Stomach (tissue), 9 donors: ENCODE results near the gene NHLRC1. TPM values are rescaled to one million over a fixed set of nuclear protein-coding genes. Genes with fewer than 3 reads are reported as not detected.

Experiments
- DNase-seq, 2 donors: peaks; one replicate each; pipeline versions ENCODE4 v3.0.0 to v3.0.0-alpha.2; 2013 to 2019
- H3K27ac ChIP-seq, 5 donors: fragments of 200-600 bp in 4 of 5; sonication (generic) in 4 of 5; one replicate each; pipeline ENCODE4 v1.5.1; 2013 to 2019; ENCODE audit warnings: mild to moderate bottlenecking in 1 of 5, moderate library complexity in 1 of 5
- H3K27me3 ChIP-seq, 3 donors: fragments of 200-600 bp; sonication (generic); one replicate each; pipeline ENCODE4 v1.5.1; 2017 to 2019; ENCODE audit warnings: mixed run types in 1 of 3
- H3K36me3 ChIP-seq, 4 donors: fragments of 200-600 bp; sonication (generic); 1 replicate in 3 of 4; 2 replicates in 1 of 4; pipeline ENCODE4 v1.5.1; 2016 to 2019
- H3K4me1 ChIP-seq, 4 donors: fragments of 200-600 bp; sonication (generic); one replicate each; pipeline ENCODE4 v1.5.1; 2016 to 2019
- H3K4me3 ChIP-seq, 4 donors: fragments of 200-600 bp; sonication (generic) in 3 of 4; one replicate each; pipeline ENCODE4 v1.5.1; 2016 to 2019; ENCODE audit warnings: mild to moderate bottlenecking in 1 of 4
- H3K9me3 ChIP-seq, 4 donors: fragments of 200-600 bp; sonication (generic); one replicate each; pipeline ENCODE4 v1.5.1; 2016 to 2019
- EP300 ChIP-seq: sonication (generic); formaldehyde crosslinking; IDR thresholded peaks from one replicate; pipeline ENCODE4 v1.6.1; 2017; ENCODE audit warnings: antibody characterized with exemption
- POLR2A ChIP-seq, 4 donors: fragments of 450-650 bp; IDR thresholded peaks; one replicate each; pipeline ENCODE4 v1.6.1; 2016; ENCODE audit warnings: antibody characterized with exemption in 4 of 4, control low read depth in 2 of 4, mild to moderate bottlenecking in 1 of 4, moderate library complexity in 1 of 4
- POLR2AphosphoS5 ChIP-seq, 3 donors: sonication (generic); formaldehyde crosslinking; IDR thresholded peaks; one replicate each; pipeline ENCODE4 v1.6.1; 2016; ENCODE audit warnings: antibody characterized with exemption in 3 of 3
- WGBS, 5 donors: extraction: QIAGEN DNeasy Blood & Tissue Kit in 3 of 5; methylation state at CpG; one replicate each; pipeline versions ENCODE4 v1.1.5 to v1.1.7; 2013 to 2018; 5-methylcytosine and 5-hydroxymethylcytosine counted together
- intact Hi-C: fragments of 100-400 bp; cut with DNase I; formaldehyde crosslinking; loops from one replicate; pipeline ENCODE4 v1.15.1; 2023; ENCODE audit warnings: low total_unique reads
- polyA plus RNA-seq, 3 donors: library from polyadenylated mRNA; stranded (reverse); fragments of 200-250 nt; gene quantifications; one replicate each; pipeline ENCODE4 v1.2.3, GENCODE V29; 2013
- total RNA-seq, 5 donors: library from RNA; depleted of rRNA; stranded (reverse); fragments of >200 nt; gene quantifications; one replicate each; pipeline versions ENCODE4 v1.1.0 to v1.2.3, GENCODE V29; 2014 to 2016
- TF ChIP-seq, protein P1 (sequence below), 7 experiments: fragments of 450-650 bp in 4 of 7; fragments of 200-600 bp in 3 of 7; sonication (generic) in 3 of 7; IDR thresholded peaks; one replicate each; pipeline ENCODE4 v1.5.1; 2016 to 2019; ENCODE audit warnings: antibody characterized with exemption in 7 of 7, control low read depth in 2 of 7, mild to moderate bottlenecking in 1 of 7
- donor health status: healthy with polysubstance abuse.
- donor health status: Bipolar disorder and iron deficiency.
- donor health status: healthy.

Gene NHLRC1
- total and polyA plus RNA-seq, 8 donors: 0.50 to 1.8 (median 1.1) TPM; not detected in 3

GRCh38 chr6:18147160-18147559 lies 24.7 kb upstream of the NHLRC1 start:
- DNase-seq: no peak
- Histone ChIP-seq H3K4me3 (no peak overlapping the region), H3K27me3 (no peaks in the 10 kb centered on the region), H3K4me1 (no peaks in the 10 kb centered on the region), H3K36me3 (peaks cover 0 to 62% (median 57%) of the 10 kb centered on the region in 4 donors), H3K27ac (no peak overlapping the region), H3K9me3 (no peaks in the 10 kb centered on the region)
- intact Hi-C loops: no loop called here
- TF ChIP-seq POLR2AphosphoS5 (IDR thresholded peaks at IDR 0.05) (no peak), POLR2A (IDR thresholded peaks at IDR 0.05) (no peak), EP300 (no peak)
- TF ChIP-seq, protein P1, sequence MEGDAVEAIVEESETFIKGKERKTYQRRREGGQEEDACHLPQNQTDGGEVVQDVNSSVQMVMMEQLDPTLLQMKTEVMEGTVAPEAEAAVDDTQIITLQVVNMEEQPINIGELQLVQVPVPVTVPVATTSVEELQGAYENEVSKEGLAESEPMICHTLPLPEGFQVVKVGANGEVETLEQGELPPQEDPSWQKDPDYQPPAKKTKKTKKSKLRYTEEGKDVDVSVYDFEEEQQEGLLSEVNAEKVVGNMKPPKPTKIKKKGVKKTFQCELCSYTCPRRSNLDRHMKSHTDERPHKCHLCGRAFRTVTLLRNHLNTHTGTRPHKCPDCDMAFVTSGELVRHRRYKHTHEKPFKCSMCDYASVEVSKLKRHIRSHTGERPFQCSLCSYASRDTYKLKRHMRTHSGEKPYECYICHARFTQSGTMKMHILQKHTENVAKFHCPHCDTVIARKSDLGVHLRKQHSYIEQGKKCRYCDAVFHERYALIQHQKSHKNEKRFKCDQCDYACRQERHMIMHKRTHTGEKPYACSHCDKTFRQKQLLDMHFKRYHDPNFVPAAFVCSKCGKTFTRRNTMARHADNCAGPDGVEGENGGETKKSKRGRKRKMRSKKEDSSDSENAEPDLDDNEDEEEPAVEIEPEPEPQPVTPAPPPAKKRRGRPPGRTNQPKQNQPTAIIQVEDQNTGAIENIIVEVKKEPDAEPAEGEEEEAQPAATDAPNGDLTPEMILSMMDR (IDR thresholded peaks at IDR 0.05): no peak
- WGBS, 5 donors: 49 to 61% (median 54%) methylated on average over 2 of the region's 2 CpGs

DNA sequence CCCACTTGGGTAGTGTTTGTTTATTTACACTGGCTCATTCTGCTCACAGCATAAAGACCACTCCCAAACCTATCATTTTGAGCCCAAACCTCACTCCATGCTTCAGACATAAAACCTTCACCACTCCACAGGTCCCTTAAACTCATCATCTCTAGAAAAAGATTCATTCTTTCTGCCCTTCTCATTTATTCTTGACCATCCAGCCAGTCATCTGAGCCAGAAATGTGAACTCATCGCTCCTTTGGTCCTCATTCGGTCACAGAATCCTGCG lies 20.0 kb upstream of the NHLRC1 start:
- 89 to 98% (median 94%) methylated on average over 3 of the region's 3 CpGs for WGBS, 5 donors
- intact Hi-C loops: no loop called here
- DNase-seq: no peak

DNA sequence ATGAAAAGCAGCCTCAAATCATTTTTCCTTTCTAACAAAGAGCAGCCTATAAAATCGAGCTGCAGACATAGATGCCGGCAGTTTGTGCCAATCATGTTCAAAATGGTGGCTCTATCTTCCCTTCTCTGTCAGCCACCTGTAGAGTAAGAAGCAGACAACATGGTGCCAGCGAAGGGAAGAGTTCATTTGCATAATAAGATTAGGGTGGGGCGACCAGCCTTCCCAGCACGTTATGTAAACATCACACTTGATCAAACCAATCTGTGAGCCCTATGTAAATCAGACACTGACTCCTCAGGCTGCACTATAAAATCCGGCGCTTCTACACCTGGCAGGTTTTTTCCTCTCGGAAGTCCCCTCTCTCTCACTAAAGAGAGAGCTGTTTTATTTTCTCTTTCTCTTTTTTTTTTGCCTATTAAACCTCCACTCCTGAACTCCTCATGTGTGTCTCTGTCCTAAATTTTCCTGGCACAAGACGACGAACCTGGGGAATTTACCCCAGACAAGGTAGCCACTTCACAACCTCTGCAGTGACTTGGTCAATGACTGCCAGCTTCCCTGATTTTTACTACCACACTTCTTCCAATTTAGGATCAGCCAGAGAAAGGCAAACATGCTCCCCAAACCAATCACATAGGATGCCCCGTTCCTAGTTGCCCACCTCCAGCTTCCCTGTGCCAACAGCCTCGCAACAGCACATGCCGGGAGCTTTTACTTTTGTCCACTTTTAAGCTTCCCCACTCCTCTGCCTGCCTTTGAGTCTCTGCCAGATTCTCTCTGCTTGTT lies 19.5 kb upstream of the NHLRC1 start:
- TF ChIP-seq, protein P1 (IDR thresholded peaks at IDR 0.05): no peak
- TF ChIP-seq EP300 (no peak), POLR2AphosphoS5 (IDR thresholded peaks at IDR 0.05) (no peak), POLR2A (IDR thresholded peaks at IDR 0.05) (no peak)
- H3K27me3 ChIP-seq: no peaks in the 10 kb centered on the region
- intact Hi-C loops: no loop called here
- WGBS, 5 donors: 81 to 89% (median 86%) methylated on average over 13 of the region's 13 CpGs
- no peak overlapping the region for H3K27ac ChIP-seq
- no peak for DNase-seq
- no peaks in the 10 kb centered on the region for H3K4me1 ChIP-seq
- H3K9me3 ChIP-seq: no peaks in the 10 kb centered on the region
- H3K36me3 ChIP-seq: peaks cover 19 to 95% (median 90%) of the 10 kb centered on the region in 4 donors
- H3K4me3 ChIP-seq: no peak overlapping the region

More for the DNA sequence above, 20.0 kb upstream of the NHLRC1 start:
- no peak overlapping the region for H3K4me3 ChIP-seq
- no peaks in the 10 kb centered on the region for H3K27me3 ChIP-seq
- H3K4me1 ChIP-seq: no peaks in the 10 kb centered on the region
- H3K9me3 ChIP-seq: no peaks in the 10 kb centered on the region
- TF ChIP-seq POLR2AphosphoS5 (IDR thresholded peaks at IDR 0.05): no peak
- TF ChIP-seq, protein P1 (IDR thresholded peaks at IDR 0.05): no peak
- no peak for TF ChIP-seq POLR2A (IDR thresholded peaks at IDR 0.05)
- no peak for TF ChIP-seq EP300
- H3K27ac ChIP-seq: no peak overlapping the region
- H3K36me3 ChIP-seq: peaks cover 14 to 95% (median 91%) of the 10 kb centered on the region in 4 donors

DNA sequence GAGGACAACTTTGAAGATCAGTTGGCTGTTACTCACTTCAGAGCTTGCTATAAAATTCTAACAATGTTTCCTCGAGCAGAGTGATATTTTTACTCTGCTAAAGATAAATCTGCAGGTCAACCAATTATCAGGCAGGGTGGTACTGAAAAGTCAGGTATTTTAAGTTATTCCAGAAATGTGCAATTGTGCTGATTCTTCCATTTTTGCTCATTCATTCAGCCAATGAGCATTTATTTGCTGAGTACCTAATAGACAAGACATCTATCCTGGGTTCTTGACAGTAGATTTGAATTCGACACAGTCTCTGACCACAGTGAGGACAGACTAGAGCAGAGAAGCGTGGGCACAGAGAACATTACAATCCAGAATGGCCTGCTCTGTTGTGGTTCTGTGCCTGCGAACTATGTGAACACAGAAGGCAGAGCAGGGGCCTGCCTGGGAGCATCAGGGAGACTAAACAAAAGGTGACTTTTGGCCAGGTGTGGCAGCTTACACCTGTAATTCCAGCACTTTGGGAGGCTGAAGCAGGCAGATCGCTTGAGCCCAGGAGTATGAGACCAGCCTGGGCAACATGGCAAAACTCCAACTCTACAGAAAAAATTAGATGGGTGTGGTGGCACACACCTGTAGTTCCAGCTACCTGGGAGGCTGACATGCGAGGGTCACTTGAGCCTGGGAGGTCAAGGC lies 17.6 kb upstream of the NHLRC1 start:
- Histone ChIP-seq H3K4me3 (no peak overlapping the region), H3K27me3 (no peaks in the 10 kb centered on the region), H3K9me3 (no peaks in the 10 kb centered on the region), H3K4me1 (no peaks in the 10 kb centered on the region), H3K27ac (no peak overlapping the region), H3K36me3 (peaks cover 19 to 96% (median 91%) of the 10 kb centered on the region in 4 donors)
- DNase-seq: no peak
- intact Hi-C loops: no loop called here
- 84 to 97% (median 92%) methylated on average over 6 of the region's 6 CpGs for WGBS, 5 donors
- TF ChIP-seq EP300: no peak

DNA sequence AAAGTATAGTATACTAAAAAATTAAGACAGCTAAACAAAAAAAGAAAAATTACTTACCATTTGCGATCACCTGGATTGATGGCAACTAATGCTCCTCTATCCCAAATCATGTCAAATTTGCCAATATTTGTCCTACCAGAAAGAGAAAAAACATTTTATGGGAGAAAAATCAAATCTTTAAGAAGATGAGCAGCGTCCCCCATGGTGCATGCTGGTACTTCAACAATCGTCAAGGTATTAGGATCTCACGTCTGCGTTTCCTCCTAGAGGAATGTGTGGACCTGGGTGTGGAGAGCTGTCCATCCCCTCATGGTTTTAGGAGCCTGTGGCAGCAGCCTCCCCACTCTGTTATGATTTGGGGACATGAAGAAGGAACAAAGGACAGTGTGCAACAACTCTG lies 16.4 kb upstream of the NHLRC1 start:
- H3K27ac ChIP-seq: no peak overlapping the region
- no peak overlapping the region for H3K4me3 ChIP-seq
- intact Hi-C loops: no loop called here
- no peak for DNase-seq
- no peaks in the 10 kb centered on the region for H3K4me1 ChIP-seq
- H3K27me3 ChIP-seq: no peaks in the 10 kb centered on the region
- peaks cover 27 to 97% (median 94%) of the 10 kb centered on the region in 4 donors for H3K36me3 ChIP-seq
- TF ChIP-seq POLR2AphosphoS5 (IDR thresholded peaks at IDR 0.05) (no peak), EP300 (no peak), POLR2A (IDR thresholded peaks at IDR 0.05) (no peak)
- TF ChIP-seq, protein P1 (IDR thresholded peaks at IDR 0.05): no peak
- no peaks in the 10 kb centered on the region for H3K9me3 ChIP-seq
- WGBS, 5 donors: 94 to 96% (median 96%) methylated on average over 5 of the region's 5 CpGs
